HG03196 (cell line): ENCODE data around the gene MOB2.

Source experiments
- ATAC-seq: cut with Tn5 transposase; IDR thresholded peaks from one replicate; pipeline ENCODE4 v1.9.1; 2021; ENCODE audit not compliant: unreplicated experiment

Gene MOB2

DNA sequence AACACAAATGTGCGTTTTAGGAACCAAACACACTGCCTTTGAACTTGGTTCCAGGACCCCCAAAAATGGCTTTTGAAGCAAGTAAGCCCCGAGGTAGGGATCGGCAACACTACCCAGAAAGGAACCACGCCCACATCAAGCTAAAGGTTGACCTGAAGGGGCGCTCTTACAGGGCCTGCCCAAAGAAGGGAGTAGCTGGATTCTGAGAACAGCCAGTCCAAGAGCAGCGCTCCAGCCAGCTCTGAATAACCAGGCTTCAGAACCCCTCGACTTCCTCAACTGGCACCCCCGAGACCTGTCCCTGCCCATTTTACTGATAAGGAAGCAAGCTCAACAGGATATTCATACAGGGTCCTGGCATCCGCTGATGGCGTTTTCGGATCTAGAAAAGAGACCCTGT lies 18.9 kb upstream of the MOB2 start:
- no peak for ATAC-seq

DNA sequence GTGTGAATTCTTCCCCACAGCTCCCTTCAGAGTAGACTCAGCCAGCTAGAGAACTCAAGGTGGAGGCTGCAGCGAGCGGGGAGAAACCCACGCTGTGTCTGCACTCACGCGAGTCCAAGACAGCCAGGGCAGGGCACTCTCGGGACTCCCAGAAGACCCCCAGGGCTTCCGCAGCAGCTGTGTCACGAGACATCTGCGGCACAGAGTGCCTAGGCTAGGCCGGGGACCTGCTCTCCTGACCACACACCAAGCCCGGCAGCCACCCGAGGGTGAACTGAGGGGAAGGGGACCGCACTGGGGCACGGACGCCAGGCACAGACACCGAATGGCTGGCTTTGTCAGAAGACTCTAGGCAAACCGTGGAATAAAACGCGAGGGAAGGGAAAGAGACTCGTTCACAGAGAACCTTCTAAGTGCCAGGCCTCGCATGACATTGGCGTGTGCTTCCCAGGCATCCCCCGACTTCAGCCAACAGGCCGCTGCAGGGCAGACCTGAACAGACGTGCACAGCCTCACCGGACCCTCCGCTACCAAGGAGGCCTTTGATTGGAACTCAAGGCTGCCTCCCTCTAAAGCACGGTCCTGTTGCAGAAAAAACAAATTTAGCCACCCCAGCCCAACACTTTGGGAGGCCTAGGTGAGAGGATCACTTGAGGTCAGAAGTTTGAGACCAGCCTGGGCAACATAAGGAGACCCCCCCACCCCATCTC lies 18.2 kb upstream of the MOB2 start:
- no peak for ATAC-seq

DNA sequence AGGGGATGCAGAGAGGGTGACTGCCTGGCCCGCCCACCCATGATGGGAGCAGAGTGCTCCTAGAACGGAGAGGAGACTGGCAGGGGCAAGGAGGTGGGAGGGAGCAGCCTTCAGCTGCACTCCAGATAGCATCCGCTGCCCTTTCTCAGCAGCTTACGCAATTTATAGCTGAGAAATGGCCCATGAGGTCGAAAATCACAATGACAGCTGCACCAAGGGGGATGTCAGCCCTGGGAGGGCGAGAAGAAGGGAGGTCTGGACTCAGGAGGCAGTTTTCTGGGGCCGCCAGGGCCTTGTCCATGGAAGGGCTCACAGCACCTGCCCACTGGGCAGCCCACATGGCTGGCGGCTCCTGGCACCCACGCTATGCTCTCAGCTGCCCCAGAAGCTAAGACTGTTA lies 17.6 kb upstream of the MOB2 start:
- no peak for ATAC-seq

DNA sequence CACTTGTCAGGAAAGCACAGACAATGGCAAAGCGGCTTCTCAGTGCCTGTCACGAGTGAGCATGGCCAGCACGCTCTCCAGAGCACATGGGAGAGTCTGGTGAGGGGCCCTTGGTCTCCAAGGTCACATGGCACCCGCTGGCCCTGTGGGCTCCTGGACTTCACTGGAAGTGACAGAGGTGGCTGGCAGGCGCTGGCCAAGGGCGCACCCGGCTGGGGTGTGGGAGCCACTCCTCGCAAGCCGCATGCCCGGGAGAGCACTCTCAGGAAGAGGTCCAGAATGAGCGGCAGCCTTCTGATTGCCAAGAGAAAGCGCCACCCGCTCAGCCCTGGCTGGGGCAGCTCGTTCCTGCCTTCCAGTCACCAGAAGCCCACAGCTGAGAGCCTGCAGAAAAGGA lies 17.1 kb upstream of the MOB2 start:
- no peak for ATAC-seq

DNA sequence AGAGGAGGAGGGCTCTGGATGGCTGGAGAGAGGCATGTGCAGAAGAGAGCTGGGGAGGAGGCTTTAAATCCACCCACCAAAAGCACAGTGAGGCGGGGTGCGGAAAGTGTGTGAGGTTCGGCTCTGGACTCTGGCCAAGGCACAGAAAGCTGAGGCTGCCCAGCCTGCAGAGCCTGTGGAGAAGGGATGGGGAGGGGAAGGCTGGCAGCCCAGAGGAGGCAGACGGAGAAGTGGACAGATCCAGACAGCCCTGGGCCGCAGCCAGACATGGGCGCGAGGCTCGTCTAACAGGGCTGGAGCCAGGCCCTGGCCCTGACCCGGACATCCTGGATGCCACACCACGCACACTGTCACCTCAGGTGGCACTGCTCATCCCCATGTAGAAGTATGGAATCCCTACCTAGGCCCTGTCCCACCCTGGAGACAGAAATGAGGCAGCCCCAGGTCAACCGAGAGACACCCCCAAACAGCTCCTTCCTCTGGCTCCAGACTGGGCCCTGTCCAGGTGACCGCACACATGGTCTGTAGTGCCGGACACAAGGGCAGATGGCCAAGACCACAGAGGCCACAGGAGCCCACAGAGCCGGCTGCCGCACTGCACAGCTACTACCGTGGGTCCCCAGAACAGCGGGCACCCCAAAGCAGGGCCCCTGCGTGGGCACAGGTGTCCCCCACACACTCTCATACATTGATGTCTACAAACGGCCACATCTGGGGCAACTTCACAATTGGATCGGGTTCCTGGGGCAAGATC lies 16.6 kb upstream of the MOB2 start:
- no peak for ATAC-seq

DNA sequence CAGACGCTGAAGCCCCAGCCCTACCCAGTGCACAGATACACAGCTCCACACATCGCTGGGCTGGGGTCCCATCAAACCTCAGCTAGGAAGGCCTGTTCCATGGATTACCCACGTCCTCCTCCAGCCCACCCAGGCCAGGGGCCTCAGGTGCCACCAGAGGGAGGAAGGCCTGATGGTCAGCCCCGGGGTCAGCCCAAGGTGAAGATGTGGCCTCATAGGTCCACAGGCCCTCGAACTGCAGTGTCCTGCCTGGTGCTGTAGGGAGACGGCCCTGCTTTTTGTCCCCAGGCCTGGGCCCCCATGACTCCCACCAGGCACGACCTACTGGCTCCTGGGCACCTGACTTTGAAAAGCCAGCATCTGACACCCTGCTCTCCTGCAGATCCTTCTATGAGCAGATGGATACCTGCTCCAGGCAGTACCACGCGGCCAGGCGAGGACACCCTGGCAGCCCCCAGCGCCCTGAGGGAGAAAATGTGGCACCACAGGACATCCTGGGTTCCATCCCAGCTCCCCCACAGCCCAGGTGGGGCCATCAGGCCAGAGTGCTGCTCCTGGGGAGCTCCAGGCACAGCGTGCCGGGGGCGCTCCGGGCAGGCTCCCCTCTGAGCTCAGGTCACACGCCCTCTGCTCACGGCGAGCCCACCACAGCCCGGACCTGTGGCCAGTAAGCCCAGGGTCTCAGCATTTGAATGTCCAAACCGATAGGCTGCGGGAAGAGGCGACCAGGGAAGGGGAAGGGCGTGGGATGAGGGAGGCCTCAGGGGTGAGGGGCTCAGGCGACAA lies 15.8 kb upstream of the MOB2 start:
- ATAC-seq: no peak

DNA sequence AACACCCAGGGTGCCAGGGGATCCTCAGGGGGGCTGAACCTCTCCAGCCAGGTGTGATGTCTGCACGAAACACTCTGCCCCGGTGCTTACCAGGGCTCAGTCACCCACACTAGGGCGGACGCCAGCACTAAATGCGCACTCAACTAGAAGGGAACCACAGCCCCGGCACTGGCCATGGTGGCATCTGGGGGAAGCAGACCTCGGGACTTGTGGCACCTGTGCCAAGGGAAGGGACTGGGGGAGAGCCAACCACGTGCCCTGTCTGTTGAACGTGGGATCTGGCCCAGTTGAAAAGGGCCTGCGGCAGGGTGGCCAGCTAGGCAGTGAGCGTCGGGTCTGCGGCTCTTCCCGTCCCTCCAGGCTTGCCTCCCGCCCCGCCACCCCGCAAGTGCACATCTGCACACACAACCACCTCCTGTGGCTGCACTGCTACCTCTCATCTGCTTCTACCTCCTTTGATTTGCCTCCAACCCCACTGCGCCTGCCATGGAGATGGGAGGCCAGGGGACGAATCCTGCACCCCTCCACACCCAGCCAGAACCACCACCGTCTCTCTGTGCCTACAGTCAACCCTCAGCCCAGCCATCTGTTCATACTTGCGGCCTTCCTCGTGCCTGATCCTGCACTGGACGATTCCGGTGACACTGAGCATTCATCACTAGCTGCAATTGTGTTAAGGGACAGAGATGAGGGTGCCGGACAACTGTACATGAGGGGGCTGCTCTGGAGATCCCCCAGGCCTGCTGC lies 15.0 kb upstream of the MOB2 start:
- no peak for ATAC-seq

DNA sequence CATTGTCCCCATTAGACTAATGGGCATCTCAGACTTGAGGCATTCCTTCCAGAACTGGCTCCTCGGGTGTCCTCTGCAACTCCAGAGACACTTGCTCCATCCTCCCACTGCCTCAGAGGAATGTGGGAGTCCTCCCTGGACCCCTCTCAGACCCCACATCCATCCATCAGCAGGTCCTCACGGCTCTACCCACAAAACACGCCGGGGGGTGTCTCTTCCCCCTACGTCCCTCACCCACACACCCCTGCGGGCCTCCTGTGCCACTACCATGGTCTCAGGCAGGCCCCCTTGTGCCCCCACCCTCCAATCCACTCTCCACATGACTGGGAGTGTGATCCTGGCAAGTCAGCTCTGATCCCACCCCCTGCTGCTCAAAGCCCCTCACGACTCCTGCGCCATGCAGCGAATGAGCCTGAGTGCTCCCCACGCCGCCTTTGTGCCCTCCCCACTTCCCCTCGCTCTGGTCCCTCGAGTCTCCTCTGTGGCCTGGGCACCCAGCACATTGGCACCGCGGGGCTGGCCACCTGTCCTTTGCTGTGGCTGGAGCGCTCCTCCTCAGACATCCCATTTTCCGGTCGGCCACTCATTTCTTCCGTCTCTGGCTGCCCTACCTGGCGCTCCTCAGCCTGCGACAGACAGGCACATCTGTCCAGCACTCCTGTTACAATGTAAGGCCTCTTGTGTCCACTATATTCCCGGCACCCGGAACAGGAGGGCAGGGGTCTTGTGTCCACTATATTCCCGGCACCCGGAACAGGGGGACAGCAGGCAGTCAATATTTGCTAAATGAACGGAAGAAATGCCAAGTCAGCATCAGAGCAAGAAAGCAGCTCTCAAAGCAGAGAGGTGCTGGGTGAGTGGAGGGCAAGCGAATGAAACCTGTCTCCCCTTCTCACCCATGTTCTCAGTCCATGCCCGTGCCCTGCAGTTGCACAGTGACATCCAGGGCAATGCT lies 14.2 kb upstream of the MOB2 start:
- no peak for ATAC-seq

DNA sequence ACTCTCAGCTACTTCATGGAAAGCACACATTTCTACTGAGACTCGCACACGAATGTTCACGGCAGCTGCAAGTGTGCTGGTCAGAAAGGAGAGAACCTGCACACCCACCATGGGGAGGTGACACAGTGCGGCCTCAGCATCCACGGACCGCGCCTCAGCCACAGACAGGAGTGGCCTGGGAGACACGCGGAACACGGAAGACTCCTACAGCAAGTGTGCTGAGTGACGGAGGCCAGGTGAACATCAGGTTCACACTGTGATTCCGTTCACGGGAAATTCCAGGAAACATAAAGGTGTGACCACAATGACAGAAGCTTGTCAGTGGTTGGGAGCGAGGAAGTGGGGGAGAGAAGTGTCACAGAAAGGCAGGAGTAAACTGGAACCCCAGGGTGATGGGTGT lies 13.3 kb upstream of the MOB2 start:
- ATAC-seq: no peak

DNA sequence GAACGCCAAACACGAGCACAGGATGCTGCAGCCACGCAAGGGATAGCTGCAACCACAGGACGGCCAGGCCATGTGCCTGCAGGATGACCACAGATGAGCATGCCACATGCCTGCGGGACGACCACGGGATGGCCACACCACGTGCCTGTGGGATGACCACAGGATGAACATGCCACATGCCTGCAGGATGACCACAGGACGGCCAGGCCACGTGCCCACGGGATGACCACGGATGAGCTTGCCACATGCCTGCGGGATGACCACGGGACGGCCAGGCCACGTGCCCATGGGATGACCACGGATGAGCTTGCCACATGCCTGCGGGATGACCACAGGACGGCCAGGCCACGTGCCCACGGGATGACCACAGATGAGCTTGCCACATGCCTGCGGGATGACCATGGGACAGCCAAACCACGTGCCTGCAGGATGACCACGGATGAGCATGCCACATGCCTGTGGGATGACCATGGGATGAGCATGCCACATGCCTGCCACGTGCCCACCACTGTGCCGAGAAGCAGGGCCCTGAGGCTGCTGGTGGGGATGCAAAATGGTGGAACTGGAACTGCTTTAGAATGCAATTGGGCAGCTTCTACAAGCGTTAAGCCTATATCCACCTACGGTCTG lies 12.8 kb upstream of the MOB2 start:
- no peak for ATAC-seq

DNA sequence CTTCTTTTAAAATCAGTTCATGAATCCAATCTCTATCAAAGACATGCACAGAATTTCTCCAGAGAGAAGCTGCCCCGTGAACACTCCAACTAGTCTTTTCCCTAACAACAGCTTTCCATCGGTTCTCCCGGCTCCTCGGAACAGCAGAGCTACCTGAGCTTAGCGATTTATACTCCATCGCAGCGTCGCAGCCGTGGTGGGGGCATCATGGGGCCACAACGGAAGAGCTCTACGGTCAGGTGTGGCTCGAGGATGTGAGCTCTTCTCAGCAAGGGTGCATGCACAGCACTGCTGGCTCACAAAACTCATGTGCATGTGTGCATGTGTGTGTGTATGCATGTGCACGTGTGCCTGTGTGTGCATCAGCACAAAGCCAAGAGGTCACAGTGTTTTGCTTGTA lies 11.7 kb upstream of the MOB2 start:
- no peak for ATAC-seq

DNA sequence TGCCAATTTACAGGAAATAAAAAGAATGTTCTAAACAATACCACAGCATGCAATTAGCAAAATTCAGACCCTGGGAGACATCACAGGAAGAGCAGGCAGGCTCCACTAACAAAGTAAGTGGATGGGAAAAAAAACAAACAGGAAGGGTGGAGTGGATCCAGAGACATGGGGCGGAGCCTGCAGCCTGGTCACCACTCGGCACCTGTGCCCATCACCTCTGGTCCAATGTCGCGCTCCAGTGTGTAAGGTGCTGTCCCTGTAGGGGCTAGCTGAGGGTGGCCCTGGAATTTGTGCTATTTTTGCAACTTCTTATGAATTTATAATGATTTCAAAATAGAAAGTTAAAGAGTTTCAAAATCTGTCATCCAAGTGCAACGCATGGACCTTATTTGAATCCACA lies 11.0 kb upstream of the MOB2 start:
- no peak for ATAC-seq

DNA sequence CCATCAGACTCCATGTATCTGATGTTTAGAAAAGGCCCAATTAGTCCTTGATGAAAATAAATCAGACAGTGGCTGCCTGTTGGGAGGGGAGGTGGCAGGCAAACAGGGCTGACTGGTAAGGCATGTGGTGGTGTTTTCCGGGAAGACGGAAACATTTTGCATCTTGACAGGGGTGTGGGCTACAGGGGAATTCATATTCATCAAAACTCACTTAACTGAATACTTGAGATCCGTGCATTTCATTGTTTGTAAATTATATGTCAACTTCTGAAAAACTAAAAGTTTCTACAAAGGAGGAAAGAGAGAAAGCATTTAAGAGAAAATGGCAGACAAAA lies 10.1 kb upstream of the MOB2 start:
- ATAC-seq: no peak

DNA sequence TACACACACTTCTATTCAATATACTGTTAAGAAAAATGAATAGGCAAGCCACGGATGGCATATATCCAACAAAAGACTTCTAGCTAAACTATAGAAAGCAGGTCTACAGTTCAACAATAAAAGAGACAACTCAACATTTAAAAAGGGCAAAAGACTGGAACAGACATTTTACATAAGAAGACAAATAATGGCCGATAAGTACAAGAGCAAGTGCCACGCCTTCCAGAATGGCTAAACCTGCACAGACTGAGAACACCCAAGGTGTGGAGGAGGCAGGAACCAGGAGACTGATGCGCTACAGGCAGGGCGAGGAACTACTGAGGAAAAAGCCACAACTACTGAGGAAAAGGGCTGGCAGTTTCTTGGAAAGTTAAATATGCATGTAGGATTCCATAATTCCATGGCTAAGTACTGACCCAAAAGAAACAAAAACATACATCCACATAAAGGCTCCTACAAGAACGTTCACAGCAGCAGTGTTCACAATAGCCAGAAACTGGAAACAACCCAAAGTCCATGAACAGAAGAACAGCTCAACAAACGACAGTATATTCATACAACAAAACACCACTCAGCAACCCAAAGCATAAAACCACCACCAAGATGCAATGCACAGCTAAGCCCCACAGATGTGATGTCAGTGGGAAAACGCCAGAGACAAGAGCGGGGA lies 9.6 kb upstream of the MOB2 start:
- ATAC-seq: no peak

DNA sequence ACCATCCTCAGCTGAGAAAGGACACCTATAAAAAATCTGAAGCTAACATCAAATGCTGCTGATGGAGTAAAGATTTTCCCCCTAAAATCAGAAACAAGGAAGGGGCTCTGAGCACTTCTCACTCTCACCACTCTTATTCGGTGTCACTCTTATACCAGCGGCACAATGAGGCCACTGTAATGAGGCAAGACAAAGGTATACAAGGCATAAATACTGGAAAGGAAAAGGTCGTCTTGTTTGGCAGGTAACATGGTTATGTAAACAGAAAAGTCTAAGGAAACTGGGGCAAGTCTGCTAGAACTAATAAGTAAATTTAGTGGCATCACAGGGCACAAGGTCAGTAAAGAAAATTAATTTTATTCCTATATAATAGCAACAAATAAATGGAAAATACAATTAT lies 8.1 kb upstream of the MOB2 start:
- ATAC-seq: no peak

DNA sequence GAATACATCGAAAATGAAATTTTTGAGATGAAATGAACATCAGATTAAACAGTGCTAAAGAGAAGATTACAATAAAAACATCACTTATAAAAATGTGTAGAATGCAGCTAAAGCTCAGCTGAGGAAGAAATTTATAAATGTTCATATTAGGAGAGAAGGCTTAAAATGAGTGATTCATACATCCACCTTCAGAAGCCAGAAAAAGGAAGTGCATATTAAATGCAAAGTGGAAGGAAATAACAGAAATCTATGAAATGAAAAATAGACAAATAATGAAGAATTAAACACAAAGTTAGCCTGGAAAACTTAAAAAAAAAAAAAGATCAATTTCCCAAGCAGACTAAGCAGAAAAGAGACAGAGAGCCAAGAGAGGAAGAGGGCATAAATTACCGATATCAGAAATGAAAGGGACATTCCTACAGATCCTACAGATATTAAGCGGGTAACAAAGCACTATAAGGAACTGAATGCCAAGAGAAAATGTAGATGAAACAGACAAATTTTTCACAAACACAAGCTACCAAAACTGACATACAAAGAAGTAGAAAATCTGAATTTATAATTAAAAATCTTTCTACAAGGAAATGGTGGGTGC lies 7.2 kb upstream of the MOB2 start:
- no peak for ATAC-seq

DNA sequence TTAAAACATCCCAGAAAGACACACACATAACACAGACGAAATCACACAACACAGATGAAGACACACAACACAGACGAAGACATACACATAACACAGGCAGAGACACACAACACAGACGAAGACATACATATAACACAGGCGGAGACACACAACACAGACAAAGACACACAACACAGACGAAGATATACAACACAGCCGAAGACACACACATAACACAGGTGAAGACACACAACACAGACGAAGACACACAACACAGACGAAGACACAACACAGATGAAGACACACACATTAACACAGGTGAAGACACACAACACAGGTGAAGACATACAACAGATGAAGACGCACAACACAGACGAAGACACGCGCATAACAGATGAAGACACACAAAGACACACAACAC lies 4.8 kb upstream of the MOB2 start:
- ATAC-seq: no peak

DNA sequence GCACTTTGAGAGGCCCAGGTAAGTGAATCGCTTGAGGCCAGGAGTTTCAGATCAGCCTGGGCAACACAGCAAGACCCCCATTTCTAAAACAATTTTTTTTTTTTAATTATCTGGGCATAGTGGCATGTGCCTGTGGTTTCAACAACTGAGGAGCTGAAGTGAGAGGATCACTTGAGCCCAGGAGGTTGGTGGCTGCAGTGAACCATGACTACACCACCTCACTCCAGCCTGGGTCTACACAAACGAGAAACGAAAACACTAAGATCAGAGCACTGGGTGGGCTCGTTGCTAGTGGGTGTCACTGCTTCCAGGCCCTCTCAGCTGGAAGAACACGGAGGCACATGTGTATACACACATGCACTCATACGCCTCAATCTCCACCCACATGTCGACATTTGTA lies 4.1 kb upstream of the MOB2 start:
- no peak for ATAC-seq

DNA sequence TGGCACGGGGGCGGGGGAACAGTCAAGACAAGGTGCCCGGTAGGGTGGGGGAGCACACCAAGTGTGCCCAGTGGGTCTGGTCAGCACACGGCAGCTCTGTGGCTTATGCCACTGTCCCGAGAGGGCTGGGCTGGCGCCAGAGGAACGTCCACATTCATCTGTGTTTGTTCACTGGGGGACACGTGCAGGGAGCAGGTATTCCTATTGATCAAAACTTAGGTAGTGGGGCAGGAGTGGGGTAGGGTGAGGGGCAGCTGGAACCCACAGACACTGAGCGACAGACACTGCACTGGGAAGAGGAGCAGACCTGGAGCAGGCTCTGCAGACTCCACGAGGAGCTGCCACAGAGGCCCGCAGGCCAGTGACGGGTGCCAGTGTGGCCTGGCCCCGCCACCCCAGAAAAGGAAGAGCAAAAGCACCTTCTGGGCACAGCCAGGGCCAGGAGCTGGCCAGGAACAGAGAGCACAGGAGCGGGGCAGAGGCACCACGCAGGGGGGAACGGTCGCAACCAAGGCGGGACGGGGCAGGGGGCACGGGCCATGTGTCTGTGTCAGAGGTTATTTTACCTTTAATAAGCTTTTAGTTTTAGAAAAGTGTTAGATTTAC lies 2.1 kb upstream of the MOB2 start:
- ATAC-seq: no peak
